Smooth muscle cell (in vitro differentiated cells): ENCODE results near the gene PDE3A. TPM values are rescaled to one million over a fixed set of nuclear protein-coding genes. Genes with fewer than 3 reads are reported as not detected.
"Not testable (repeated sequence)": the region's sequence is repeated elsewhere in the genome, so short reads cannot be mapped to it uniquely, and the experiment has no call there.

ENCODE experiments used
- DNase-seq: peaks from one replicate; lab custom pipeline; 2025; ENCODE audit not compliant: unreplicated experiment; lab: John Stamatoyannopoulos, UW
- H2AFZ ChIP-seq: fragments of 200-600 bp; sonication (generic); 2 replicates; pipeline ENCODE4 v1.6.0; 2016; ENCODE audit warnings: antibody characterized with exemption, low read depth, mild to moderate bottlenecking
- H3F3A ChIP-seq: fragments of 200-600 bp; sonication (generic); 2 replicates; pipeline ENCODE4 v1.6.0; 2017; ENCODE audit warnings: antibody characterized with exemption, low read depth
- H3K27ac ChIP-seq: fragments of 200-600 bp; sonication (generic); 2 replicates; pipeline ENCODE4 v1.5.1; 2016; ENCODE audit warnings: low read depth, mild to moderate bottlenecking
- H3K27me3 ChIP-seq: fragments of 200-600 bp; sonication (generic); 2 replicates; pipeline ENCODE4 v1.6.1; 2016; ENCODE audit warnings: low read depth, mild to moderate bottlenecking
- H3K36me3 ChIP-seq: fragments of 200-600 bp; sonication (generic); 2 replicates; pipeline ENCODE4 v1.5.1; 2016; ENCODE audit warnings: low read depth
- H3K4me1 ChIP-seq: fragments of 200-600 bp; sonication (generic); 2 replicates; pipeline ENCODE4 v1.5.1; 2016; ENCODE audit warnings: low read depth
- H3K4me2 ChIP-seq: fragments of 200-600 bp; sonication (generic); 2 replicates; pipeline ENCODE4 v1.6.0; 2016; ENCODE audit warnings: mild to moderate bottlenecking
- H3K4me3 ChIP-seq: fragments of 200-600 bp; sonication (generic); 2 replicates; pipeline ENCODE4 v1.5.1; 2016; ENCODE audit warnings: mild to moderate bottlenecking
- H3K79me2 ChIP-seq: fragments of 200-600 bp; sonication (generic); 2 replicates; pipeline ENCODE4 v1.6.0; 2016; ENCODE audit warnings: low read depth, mild to moderate bottlenecking
- H3K9ac ChIP-seq: fragments of 200-600 bp; sonication (generic); 2 replicates; pipeline ENCODE4 v1.6.0; 2016; ENCODE audit warnings: low read depth
- H3K9me3 ChIP-seq: fragments of 200-600 bp; sonication (generic); replicated peaks from 2 replicates; pipeline ENCODE4 v1.5.1; 2016; ENCODE audit warnings: low read depth
- H4K20me1 ChIP-seq: fragments of 200-600 bp; sonication (generic); 2 replicates; pipeline ENCODE4 v1.6.0; 2016; ENCODE audit warnings: low read depth
- WGBS: methylation state at CpG from one replicate; pipeline ENCODE4 v1.1.7; 2016; ENCODE audit warnings: low lambda C conversion rate; 5-methylcytosine and 5-hydroxymethylcytosine counted together
- polyA plus RNA-seq: library from polyadenylated mRNA; unstranded; fragments of >200 nt; fragmentation: Nextera tagmentation; extraction: Ambion mirVana; gene quantifications from 2 replicates; pipeline ENCODE4 v1.2.1, GENCODE V29; 2016
- total RNA-seq: library from RNA; depleted of rRNA; stranded (reverse); fragments of >200 nt; gene quantifications from 2 replicates; pipeline ENCODE4 v1.2.3, GENCODE V29; 2014
- TF ChIP-seq, protein P1 (sequence below): fragments of 200-600 bp; sonication (generic); IDR thresholded peaks from 2 replicates; pipeline ENCODE4 v1.5.1; 2017; ENCODE audit warnings: borderline replicate concordance, mild to moderate bottlenecking, antibody characterized with exemption; ENCODE audit not compliant: insufficient read depth, poor library complexity, severe bottlenecking

Gene PDE3A
- total and polyA plus RNA-seq, 2 experiments from 2014 or later: 1.3 to 6.1 TPM

DNA sequence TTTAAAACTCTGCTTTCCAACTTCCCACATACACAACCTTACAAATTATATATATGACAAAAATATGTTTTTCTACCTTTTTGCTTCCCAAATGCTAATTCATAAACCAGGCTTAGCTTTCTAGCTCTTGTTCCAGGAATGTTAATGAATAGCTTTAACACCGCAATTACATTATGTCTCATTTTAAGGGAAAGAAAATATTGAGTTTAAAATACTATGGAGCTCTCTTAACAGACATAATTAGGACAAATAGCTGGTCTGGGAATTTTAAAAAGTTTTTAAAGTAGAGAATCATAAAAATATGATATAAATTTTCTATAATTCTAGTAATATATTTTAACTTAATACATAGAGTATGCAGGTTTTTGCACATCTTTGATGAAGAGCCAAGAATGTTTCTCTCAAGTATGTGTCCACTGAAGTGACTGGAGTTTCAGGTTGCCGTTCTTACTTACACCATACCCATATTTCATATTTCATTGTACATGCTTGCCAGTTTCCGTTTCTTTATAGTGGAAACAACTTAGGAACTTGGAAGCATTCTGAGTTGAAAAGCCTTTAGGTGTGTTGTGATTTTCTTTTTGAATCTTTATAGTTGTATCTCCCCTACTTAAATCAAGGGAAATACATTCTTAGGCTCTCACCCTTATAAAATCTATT, 236.2 kb downstream of the PDE3A start:
- TF ChIP-seq, protein P1, sequence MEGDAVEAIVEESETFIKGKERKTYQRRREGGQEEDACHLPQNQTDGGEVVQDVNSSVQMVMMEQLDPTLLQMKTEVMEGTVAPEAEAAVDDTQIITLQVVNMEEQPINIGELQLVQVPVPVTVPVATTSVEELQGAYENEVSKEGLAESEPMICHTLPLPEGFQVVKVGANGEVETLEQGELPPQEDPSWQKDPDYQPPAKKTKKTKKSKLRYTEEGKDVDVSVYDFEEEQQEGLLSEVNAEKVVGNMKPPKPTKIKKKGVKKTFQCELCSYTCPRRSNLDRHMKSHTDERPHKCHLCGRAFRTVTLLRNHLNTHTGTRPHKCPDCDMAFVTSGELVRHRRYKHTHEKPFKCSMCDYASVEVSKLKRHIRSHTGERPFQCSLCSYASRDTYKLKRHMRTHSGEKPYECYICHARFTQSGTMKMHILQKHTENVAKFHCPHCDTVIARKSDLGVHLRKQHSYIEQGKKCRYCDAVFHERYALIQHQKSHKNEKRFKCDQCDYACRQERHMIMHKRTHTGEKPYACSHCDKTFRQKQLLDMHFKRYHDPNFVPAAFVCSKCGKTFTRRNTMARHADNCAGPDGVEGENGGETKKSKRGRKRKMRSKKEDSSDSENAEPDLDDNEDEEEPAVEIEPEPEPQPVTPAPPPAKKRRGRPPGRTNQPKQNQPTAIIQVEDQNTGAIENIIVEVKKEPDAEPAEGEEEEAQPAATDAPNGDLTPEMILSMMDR: no peak
- Histone ChIP-seq H3K4me3 (no peak overlapping the region), H3K4me1 (no peaks in the 10 kb centered on the region)

DNA sequence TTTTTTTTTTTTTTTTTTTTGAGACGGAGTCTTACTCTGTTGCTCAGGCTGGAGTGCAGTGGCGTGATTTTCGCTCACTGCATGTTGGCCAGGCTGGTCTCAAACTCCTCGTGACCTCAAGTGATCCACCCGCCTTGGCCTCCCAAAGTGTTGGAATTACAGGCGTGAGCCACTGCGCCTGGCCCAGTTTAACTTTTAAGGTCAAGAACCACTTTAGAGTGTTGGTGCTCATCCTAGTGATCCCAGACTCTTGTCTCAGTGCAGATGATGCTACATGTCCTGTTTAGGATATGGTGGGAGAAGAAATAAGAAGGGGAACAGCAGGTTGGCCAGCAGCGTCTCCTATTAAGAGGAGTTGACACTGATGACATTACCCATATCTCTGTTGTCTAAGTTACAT, 246.7 kb downstream of the PDE3A start:
- H4K20me1 ChIP-seq, H2AFZ ChIP-seq, DNase-seq, H3K79me2 ChIP-seq, H3K9me3 ChIP-seq, H3K9ac ChIP-seq, H3K36me3 ChIP-seq, H3K27ac ChIP-seq, H3F3A ChIP-seq, H3K27me3 ChIP-seq, H3K4me3 ChIP-seq, H3K4me2 ChIP-seq, H3K4me1 ChIP-seq: not testable (repeated sequence)
- 88% methylated on average over 7 of the region's 8 CpGs for WGBS

More for the DNA sequence above, 236.2 kb downstream of the PDE3A start:
- Histone ChIP-seq H3K79me2 (no peaks in the 10 kb centered on the region), H4K20me1 (no peaks in the 10 kb centered on the region), H2AFZ (no peak overlapping the region), H3K9me3 (no peaks in the 10 kb centered on the region), H3K27ac (no peak overlapping the region), H3F3A (no peaks in the 10 kb centered on the region), H3K9ac (no peak overlapping the region), H3K4me2 (no peak overlapping the region), H3K36me3 (no peaks in the 10 kb centered on the region), H3K27me3 (no peaks in the 10 kb centered on the region)
- 87% methylated on average over 3 of the region's 3 CpGs for WGBS
- DNase-seq: no peak

DNA sequence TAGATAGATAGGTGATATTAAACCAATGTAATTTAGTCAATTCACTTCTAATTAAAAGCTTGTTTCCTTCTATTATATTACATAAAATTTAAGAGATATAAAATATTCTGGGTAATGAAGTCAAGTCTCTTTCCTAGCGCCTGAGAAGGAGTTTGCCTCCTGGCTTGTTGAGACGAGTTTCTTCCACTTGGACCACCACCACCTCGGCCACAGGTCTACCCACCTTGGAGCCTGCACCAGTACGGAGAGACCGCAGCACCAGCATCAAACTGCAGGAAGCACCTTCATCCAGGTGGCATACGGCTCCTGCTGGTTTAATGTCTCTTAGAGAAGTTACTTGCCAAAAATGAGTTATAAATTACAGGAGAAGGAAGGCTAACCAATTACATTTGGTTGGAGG, 247.8 kb downstream of the PDE3A start:
- Histone ChIP-seq H3K4me3 (no peak overlapping the region), H3K9ac (no peak overlapping the region), H2AFZ (no peak overlapping the region), H3K79me2 (no peaks in the 10 kb centered on the region), H3K4me2 (no peak overlapping the region), H3K27me3 (no peaks in the 10 kb centered on the region), H3K4me1 (no peaks in the 10 kb centered on the region), H4K20me1 (no peaks in the 10 kb centered on the region), H3K36me3 (no peaks in the 10 kb centered on the region), H3F3A (no peaks in the 10 kb centered on the region), H3K27ac (no peak overlapping the region), H3K9me3 (no peaks in the 10 kb centered on the region)
- TF ChIP-seq, protein P1: no peak
- no peak for DNase-seq
- WGBS: 96% methylated on average over 6 of the region's 6 CpGs

DNA sequence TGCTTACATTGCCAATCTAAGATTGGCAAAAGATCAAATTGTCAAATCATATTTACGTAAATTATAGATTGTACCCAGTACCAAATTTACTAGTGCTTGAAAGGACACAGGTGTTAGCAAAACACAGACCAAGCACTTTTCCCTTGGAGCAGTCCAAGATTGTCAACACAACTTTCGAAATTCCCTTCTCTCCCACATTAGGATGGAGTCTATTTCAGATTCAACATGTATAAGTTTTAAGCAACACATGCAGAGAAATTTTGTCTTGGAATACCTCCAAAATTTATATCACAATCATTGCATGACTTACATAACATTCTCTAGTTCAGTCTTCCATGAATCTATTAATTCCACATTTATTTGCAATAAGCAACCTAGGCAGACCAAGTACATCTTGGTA, 251.9 kb downstream of the PDE3A start:
- no peak overlapping the region for H2AFZ ChIP-seq
- H3K27ac ChIP-seq: no peak overlapping the region
- TF ChIP-seq, protein P1: no peak
- H3K9ac ChIP-seq: no peak overlapping the region
- H3K79me2 ChIP-seq: no peaks in the 10 kb centered on the region
- no peak for DNase-seq
- WGBS: 91% methylated on average over 2 of the region's 2 CpGs
- no peaks in the 10 kb centered on the region for H3K27me3 ChIP-seq
- H3K4me2 ChIP-seq: no peak overlapping the region
- H3K9me3 ChIP-seq: no peaks in the 10 kb centered on the region
- H4K20me1 ChIP-seq: no peaks in the 10 kb centered on the region
- H3F3A ChIP-seq: no peaks in the 10 kb centered on the region
- no peaks in the 10 kb centered on the region for H3K4me1 ChIP-seq
- no peaks in the 10 kb centered on the region for H3K36me3 ChIP-seq
- H3K4me3 ChIP-seq: no peak overlapping the region
